Measurements from ENCODE around the gene CSRP1.

CSRP1 gene

DNA sequence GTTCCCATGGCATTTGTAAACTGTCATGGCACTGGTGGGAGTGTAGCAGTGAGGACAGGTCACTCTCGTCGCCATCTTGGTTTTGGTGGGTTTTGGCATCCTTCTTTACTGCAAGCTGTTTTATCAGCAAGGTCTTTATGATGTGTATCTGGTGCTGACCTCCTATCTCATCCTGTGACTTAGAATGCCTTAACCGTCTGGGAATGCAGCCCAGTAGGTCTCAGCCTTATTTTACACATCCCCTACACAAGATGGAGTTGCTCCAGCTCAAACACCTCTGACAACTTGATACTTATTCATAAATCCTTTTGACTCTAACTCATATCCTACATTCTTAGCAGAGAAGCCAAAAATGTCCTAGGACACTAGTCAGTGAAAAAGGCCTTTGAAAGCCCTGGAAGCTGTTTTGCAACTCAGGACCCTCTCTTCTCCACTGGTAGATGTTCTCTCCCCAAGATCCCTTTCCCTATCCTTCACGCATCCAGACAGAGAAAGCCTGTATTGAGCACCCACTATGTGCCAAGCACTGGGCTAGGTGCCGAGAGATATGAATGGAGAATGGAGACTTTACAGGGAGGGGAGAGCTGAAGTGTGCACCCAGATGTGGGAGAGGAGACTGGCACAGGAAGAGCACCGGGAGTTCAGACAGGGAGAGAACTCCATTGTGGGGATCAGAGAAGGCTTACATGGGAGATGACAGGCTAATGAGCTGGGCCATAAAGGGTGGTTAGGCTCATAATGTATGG is 6.7 kb upstream of the CSRP1 start:
- no peak for DNase-seq

DNA sequence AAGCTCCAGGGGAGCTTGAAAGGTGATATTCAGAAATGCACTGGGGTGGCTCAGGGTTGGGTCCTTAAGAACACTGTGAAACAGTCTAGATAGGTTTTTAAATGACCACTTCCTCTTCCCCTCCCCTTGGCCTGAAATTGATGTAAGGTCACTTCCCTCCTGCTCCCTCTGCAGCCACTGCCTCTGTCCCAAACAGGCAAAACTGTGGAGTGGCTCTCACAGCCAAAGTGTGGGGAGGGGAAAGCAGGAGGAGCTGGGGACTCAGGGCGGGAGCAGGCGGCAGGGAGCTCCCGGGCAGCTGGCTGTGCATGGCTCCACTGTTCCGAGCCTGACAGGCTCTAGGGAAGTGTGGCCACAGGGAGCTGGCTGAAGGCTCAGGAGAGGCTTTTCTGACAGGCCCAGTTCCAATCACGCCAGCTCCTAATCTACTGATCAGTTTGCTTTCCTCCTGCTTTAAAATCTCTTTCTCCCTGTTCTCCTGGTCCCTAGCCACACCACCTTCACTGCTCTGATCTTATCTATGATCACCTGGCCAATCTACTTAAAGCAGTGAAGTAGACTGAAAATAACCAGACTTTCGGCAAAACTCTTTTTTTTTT is 5.1 kb upstream of the CSRP1 start:
- no peak for DNase-seq

DNA sequence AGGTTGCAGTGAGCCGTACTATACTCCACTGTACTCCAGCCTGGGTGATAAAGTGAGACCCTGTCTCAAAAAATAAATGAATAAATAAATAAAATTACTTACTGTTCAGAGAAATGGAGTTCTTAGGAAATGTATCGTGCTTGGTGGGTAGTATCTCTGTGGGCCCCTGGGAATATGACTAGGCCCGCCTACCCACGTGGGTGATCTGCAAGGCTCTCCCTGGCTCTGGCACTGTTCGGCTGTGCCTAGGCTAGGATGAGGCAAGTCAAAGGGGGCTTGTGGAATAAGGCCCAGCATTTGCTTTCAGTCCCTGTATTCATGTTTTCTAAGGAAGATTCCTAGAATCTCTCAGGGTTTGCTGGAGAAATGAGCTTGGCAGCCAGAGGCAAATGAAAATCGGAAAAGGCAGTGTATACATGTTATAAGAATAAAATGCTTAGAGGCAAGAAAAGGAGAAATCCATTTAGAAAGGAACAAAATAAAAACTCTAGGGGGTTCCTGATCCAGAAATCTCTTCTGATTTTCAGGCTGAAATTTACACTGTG is 4.5 kb upstream of the CSRP1 start:
- DNase-seq, result no peak

DNA sequence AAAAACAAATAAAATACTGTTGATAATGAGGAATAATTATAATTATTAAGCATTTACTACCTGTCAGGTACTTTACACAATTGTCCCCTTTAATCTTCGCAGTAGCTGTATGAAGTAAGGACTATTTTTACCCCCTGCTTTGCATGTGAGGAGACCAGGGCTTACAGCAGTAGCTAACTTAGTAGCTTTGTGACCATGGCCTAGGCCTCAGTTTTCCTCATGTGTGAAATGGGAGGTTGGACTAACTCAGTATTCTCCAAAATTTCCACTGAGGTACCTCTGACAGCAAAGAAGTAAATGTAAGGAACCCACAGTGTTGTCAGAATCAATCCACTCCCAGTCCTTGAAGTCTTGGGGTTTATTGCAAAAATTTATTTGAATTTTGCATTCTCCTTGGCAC is 3.8 kb upstream of the CSRP1 start:
- DNase-seq, result no peak

DNA sequence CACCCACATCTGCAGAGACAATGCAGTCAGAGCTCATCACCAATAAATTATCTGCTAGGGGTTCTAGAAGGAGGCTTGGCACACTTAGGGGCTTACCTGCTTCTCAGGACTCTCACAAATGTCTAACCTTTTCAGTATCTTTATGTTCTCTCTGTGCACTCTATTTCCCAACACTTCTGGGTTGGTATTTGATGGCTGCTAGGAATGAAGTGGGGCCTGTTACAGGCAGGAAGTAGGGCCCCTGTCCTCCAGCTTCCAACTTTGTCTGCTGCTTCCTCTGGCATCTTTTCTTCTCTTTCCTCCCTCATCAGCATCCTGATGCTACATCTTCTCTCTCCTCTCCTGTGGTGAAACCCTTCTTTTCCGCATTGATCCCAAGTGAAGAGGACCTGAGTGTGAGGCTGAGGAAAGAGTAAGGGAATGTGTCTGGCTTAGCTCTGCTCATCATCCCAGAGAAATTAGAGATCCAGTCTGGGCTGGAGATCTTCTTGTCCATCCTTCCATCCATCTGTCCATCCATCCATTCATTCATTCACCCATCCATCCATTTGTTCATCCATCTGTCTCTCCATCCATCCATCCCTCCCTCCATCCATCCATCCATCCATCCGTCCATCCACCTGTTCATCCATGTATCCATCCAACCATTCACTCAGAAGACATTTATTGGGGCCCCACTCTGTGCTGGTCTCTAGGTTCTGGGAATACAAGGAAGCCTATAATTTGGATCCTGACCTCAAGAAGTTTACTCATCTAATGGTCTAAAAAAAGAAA is 2.9 kb upstream of the CSRP1 start:
- no peak for DNase-seq

DNA sequence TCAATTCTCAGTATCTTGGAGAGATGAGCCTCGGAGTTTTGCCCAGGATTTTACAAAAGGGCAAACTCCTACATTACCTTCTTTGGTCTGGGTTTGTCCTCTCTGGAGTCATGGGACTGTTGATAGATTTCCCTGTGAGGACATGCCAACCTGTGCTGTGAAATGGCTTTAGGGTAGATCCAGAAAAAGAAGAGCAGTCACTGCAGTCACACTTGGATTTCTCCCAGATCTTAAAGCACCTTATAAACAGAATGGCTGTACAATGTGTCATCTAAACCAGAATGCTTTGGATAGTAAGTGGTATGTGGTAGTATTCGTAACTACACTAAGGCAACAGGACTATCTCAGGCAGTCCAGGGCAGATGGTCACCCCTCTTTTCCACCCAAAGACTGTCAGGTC is 1.9 kb upstream of the CSRP1 start:
- DNase-seq, result no peak

DNA sequence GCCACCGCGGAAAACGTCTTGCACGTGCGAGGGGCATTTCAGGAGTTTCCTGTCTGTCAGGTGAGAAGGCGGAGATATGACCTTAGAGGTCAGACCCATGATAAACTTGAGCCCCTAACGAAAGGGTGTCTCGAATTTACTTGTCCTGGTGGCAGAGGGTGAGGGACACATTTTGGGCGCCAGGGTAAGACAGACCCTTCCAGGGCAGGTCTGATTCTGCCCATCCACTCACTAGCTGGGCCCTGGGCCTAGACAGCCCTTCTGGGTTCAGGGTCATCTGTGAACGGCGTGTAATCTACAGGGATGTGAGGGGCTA is 395 bp upstream of the CSRP1 start:
- no peak for DNase-seq

DNA sequence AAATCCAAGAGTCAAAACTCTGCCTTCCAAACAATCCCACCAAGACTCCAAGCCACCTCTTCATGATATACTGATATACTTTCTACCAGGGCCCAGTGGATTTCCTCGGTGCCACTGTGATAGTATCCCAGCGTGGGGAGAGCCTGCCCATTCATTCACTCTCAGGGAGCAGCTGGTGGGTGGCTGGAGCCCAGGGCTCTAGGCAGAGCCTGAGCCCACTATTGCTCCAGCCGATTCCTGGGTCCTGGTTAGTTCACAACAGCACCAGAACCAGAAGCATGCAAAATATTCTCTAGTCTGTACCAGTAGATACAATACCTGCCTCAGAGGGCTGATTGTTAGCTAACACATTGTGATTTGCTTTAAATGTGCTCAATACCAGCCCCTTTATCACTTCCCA is 831 bp downstream of the CSRP1 start:
- DNase-seq, result no peak

DNA sequence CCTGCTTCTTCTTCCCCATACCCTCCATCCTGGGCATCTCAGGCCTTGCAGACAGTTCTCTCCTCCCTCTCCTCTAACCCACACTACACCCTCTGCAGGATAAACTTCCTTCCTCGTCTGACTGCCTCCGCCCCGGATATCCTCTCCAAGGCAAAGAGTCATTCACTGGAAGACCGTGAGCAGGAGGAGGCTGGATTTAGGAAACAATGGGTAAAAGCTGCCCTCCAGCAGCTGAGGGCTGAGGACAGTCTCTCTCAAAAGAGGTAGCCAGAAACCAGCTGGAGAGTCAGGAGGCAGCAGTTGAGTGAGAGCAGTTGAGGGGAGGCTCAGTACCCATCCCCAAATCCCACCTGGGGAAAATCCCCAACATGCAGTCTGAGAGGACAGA is 1.4 kb downstream of the CSRP1 start:
- DNase-seq, result no peak

DNA sequence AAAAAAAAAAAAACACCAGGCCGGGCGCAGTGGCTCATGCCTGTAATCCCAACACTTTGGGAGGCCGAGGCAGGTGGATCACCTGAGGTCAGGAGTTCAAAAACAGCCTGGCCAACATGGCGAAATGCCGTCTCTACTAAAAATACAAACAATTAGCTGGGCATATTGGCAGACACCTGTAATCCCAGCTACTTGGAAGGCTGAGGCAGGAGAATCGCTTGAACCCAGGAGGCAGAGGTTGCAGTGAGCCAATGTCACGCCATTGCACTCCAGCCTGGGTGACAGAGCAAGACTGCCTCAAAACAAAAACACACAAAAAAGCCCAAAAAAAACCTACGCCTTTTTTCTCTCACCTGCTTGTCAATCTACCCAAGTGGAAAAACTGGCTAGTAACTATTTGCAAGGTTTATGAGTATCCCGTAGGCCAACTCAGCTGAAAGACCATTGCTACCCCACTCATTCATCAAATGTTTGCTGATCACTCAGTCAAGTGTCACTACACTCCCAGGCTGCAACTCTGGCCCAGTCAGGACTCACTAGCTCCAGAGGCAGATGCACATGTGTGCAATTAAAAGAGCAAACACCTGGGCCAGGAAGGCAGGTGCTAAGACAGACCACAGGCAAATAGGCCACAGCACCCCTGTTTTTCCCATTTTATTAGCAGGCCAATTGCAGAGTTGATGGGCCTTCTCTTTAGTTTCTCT is 2.0 kb downstream of the CSRP1 start:
- DNase-seq, result no peak

DNA sequence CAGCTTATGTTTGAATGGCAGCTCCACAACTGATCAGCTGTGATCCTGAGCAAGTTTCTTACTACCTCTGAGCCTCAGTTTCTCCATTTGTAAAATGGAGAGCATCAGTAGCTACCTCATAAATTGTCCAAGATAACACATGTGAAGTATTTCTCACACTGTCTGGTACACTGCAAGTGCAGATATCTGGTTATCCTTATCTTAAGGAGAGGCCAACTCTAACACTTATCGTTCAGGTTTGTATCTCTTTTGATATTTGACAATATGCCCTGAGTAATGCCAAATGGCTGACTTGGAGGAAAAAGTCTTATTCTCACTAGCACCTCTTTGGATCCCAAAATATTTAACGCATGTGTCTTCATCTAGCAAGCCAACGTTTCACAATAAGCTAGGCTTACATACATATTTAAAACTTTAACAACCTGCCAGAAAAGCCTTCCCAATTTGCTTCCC is 2.7 kb downstream of the CSRP1 start:
- DNase-seq, result no peak

DNA sequence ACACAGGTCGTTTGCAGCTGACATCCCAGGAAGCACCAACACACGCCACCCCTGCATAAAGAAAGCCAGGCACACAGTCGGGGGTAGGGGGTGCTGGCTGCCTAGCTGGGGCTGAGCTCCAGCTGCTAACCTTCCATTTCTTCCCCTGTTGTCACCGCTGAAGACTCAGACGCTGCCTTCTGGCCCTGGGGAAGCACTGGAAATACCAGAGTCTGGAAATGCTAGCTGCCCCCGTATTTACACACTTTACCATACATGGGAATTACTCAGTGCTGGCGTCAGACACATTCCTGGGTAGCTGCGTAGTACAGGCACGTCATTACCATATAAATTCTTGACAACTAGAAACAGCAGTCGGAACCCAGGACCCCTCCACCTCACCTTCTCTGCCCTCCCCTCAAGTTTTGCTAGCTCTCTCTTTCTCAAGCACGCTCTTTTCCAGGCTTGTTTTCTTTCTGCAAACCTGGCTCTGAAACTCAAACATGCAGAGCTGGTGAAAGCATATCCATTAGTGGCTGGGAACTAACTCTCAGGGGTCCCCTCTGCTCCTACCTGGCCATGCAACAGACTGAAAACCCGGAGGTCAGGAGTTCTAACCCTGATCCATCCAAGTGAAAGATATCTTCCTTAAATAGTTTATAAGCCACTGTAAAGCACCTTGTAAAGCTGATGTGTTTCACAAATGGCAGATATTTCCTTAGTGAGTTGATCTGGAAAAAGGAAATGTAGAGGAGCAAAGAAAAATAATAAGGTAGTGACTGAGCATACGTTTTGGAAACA is 3.3 kb downstream of the CSRP1 start:
- no peak for DNase-seq

DNA sequence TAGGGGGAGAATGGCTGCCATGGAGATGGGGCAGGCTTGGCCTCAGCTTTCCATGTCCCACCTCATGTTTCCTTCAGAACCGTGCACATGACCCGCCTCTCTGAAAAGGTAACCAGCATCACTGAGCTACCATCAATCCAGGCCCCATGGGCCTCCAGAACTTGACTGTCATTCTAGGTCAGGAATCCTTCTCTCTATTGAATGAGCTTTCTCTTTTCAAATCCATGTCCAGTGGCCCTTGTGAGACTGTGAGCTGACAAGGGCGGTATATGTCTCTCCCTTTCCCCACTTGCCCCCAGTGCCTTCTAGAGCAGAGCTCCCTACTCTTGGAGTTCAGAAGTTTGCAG is 4.4 kb downstream of the CSRP1 start:
- no peak for DNase-seq

DNA sequence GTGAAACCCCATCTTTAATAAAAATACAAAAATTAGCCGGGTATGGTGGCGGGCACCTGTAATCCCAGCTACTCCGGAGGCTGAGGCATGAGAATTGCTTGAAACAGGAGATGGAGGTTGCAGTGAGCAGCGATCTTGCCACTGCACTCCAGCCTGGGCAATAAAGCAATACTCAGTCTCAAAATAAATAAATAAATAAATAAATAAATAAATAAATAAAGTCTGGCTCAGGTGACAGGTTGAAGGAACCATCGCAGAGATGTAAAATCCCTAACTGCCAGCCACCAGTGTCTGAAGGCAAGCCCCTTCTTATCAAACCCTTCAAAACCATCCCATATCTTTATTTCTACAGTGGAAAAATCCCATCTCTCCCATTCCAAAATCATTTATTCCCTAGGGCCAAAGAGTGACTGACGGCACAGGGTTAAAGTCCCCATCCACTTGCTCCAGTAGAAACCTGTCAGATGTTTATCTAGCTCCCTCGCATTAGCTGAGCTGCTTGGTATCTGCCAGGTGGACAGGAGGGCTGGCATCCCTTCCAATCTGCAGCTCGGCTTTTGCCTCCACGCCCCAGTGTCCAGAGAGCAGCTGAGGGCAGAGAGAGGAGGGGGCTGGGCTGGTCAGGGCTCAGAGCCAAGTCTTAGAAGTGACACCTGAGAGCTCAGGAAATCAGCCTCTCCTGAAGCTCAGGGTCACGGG is 5.0 kb downstream of the CSRP1 start:
- DNase-seq, result no peak

DNA sequence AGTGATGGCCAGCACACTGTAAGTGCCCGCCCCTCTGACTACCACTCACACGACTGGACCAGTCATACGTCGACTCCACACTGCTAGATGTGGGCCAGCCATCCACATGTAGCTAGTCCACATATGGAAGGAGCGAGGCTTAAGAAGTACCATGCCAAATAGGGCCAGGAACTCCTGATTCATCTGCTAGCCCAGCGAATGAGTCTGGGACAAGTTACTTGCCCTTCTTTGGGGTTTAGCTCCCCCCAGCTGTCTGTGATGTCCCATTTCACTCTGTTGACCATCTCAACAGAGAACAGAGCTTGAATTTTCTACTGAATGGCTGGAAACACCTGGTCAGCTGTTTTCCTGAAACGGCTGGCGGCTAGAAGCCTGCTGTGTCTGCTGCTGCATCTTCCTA is 5.8 kb downstream of the CSRP1 start:
- DNase-seq, result no peak

DNA sequence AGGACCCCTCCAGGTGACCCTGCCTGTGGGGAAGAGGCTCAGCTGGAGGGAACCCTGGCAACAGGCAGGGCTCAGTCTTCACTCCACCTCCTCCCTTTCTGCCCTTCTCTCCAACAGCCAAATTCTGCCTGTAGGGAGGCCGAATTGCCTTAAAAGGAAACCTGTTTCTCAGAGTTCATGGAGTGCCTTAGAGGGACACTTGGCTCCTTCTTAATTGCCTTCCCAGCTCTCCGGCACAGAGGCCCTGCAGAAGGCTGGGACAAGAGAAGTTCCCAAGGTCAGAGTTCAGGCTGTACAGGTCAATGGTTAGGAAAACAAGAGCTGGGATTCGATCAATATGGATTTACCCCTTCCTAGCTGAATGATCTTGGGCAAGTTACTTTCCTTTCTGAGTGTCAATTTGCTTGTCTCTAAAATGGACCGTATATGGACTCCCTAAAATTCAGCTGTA is 6.2 kb downstream of the CSRP1 start:
- no peak for DNase-seq

DNA sequence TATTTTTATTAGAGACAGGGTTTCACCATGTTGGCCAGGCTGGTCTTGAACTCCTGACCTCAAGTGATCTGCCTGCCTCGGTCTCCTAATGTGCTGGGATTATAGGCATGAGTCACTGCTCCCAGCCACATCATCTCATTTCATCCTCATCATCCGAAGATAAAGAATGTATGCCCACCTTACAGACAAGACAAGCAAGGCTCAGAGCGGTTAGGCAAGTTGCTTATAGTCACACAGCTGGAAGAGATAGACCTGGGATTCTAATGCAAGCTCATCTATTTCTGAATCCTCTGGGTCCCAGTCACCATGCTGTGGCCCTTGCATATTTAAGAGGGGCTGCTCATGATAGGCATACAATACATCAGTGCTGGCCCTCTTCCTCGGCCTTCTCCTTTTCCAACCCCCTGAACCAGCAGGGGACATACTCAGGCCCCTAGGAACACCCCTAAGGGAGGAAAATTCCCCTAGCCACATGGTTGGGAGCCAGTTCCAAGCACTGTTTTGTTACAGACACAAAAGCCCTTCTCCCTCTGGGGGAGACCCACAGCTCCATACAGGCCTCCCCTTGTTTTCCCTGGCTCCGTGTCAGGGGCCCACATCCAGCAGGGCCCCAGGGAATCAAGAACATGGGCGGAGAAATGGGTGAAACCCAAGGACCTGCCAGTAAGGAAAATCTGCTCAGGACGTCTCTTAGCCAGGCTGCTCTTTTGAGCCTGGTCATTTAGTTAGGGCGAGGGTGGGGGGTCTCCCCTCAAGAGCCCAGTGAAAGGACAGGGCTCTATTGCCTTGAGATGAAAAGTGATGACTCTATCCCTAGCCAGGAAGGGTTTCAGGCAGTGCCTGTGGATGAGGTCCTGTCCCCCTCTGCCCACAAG is 6.9 kb downstream of the CSRP1 start:
- DNase-seq, result no peak

DNA sequence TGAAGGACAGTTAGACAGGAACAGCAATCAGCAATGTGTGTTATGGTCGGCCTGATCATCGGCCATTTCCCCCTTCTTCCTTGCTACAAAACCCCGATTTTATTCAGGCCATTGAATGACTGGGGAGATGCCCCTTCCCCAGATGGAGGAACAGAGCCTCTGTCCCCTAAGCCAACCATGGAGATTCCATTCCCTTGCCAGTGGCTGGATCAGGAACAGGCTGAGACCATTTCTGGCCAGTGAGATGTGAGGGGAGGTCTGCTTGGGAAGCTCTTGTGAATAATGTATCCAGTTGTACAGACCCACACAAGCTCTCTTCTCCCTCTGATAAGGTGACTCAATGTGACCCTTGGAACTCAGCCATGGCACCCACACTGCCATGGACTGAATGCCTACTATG is 7.7 kb downstream of the CSRP1 start:
- DNase-seq, result no peak

DNA sequence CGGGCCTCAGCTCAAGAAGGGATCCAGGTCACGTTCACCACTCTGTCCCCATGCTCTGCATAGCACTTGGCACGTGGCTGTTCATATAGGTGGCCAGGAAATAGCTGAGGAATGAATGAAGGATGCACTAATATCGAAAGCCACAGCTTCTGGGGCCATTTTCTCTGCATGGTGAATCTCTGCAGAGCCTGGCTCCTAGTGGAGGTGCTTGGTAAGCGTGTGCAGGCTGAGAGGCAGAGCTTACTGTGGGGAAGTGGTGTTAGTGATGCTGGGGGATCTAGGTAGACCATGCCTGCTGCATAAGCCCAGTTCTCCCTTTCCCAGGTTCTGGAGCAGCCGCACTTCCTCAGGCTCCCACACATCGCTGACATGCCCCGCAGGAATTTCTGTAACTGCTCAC is 8.3 kb downstream of the CSRP1 start:
- DNase-seq, result no peak

DNA sequence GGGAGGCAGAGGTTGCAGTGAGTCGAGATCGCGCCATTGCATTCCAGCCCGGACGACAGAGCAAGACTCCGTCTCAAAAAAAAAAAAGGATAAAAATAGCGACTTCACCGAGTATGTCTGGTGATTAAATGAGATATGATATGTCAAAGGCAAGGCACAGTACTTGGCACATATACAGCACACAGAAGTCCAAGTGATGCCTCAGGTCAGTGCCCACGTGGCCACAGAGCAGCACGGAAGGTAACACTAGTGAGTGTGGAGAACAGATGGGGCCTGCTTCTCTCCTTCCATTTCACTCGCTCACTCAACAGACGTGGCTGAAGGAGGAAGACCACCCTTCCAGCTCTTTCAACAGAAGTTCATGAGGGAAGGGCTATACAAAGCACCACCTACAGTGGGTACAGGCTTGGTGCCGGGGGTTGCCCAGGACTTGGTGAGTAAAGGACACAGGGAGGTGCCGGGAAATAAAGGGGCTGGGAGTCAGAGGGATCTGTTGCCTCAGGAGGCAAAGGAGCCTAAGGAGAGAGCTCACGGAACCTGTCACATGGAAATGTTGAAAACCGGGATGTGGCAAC is 8.9 kb downstream of the CSRP1 start:
- no peak for DNase-seq

DNA sequence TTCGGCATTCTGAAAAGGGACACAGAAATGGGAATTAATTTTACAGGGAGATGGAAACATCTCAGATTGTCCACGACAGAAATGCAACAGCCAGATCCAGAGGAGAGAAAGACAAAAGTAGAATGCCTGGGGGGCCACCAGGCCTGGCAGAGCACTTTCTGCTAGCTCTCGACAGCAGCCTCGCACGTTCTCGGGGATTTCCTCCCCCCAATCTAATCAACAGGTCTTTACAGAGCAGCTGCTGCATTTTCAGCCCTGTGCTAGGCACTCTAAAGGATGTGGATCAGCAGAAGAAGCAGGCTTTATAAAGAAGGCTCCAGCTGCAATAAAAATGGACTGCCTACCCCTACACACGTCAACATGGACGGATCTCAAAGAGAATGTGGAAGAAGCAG is 10.6 kb downstream of the CSRP1 start:
- no peak for DNase-seq
